ENCODE measurements around the gene POF1B. TPM values are rescaled to one million over a fixed set of nuclear protein-coding genes. Genes with fewer than 3 reads are reported as not detected.
A peak's percentile ranks its signal among the peaks of the same experiment; 100 is the strongest.
"Not testable (repeated sequence)": the region's sequence is repeated elsewhere in the genome, so short reads cannot be mapped to it uniquely, and the experiment has no call there.

POF1B gene
- total RNA-seq, 1 experiment from 2014 or later = 28.6 TPM

- Histone ChIP-seq H3K4me3 (ENCODE audit: low read depth, low read length) (no peak overlapping the region), H3K4me1 (no peaks in the 10 kb centered on the region), H3K36me3 (ENCODE audit: control insufficient read depth, insufficient read depth, low read length) (peaks cover 5% of the 10 kb centered on the region), H3K9me3 (no peaks in the 10 kb centered on the region), H3K27me3 (replicated peaks; ENCODE audit: control insufficient read depth, insufficient read depth, low read length) (no peaks in the 10 kb centered on the region)
- no peak overlapping the region for H3K4me3 Mint-ChIP-seq (ENCODE audit: unreplicated experiment)
- no peaks in the 10 kb centered on the region for H3K27me3 Mint-ChIP-seq (ENCODE audit: insufficient read depth, unreplicated experiment)
- POLR2A ChIA-PET = no interaction called here
- no TSS peak for BruUV-seq (replicated peaks)
- intact Hi-C loops (cut with micrococcal nuclease; ENCODE audit: unreplicated experiment) = no loop called here
- CTCF ChIA-PET = no interaction called here
- H3K4me1 Mint-ChIP-seq (ENCODE audit: low read depth, unreplicated experiment) = no peaks in the 10 kb centered on the region
- no peak for DNase-seq
- no peak for TF ChIP-seq CTCF (IDR thresholded peaks at IDR 0.05; ENCODE audit: insufficient read depth in 1 of 2, low read depth in 1 of 2, low read length in 1 of 2, severe bottlenecking in 1 of 2, unreplicated experiment in 1 of 2)
- H3K36me3 Mint-ChIP-seq (ENCODE audit: insufficient read depth, unreplicated experiment) = peaks cover 27% of the 10 kb centered on the region
- H3K9me3 Mint-ChIP-seq (ENCODE audit: unreplicated experiment) = peaks cover 13% of the 10 kb centered on the region
- H3K27ac Mint-ChIP-seq (ENCODE audit: unreplicated experiment) = no peak overlapping the region
Observed at GRCh38 chrX:85326234-85327059, 53.0 kb downstream of the POF1B start.

GRCh38 chrX:85311348-85311747, 68.1 kb downstream of the POF1B start:
- H3K4me3 Mint-ChIP-seq (ENCODE audit: unreplicated experiment); H3K4me1 Mint-ChIP-seq (ENCODE audit: low read depth, unreplicated experiment); H3K27me3 Mint-ChIP-seq (ENCODE audit: insufficient read depth, unreplicated experiment); CTCF ChIA-PET; H3K36me3 ChIP-seq (ENCODE audit: control insufficient read depth, insufficient read depth, low read length); intact Hi-C loops (cut with micrococcal nuclease; ENCODE audit: unreplicated experiment); H3K27me3 ChIP-seq (replicated peaks; ENCODE audit: control insufficient read depth, insufficient read depth, low read length); H3K9me3 ChIP-seq; POLR2A ChIA-PET; H3K27ac Mint-ChIP-seq (ENCODE audit: unreplicated experiment); H3K4me1 ChIP-seq; H3K4me3 ChIP-seq (ENCODE audit: low read depth, low read length); DNase-seq; H3K9me3 Mint-ChIP-seq (ENCODE audit: unreplicated experiment); BruUV-seq (replicated peaks): not testable (repeated sequence)
- peaks cover 27% of the 10 kb centered on the region for H3K36me3 Mint-ChIP-seq (ENCODE audit: insufficient read depth, unreplicated experiment)

GRCh38 chrX:85309717-85310116, 69.7 kb downstream of the POF1B start:
- H3K36me3 Mint-ChIP-seq (ENCODE audit: insufficient read depth, unreplicated experiment) = peaks cover 27% of the 10 kb centered on the region
- Histone ChIP-seq H3K4me1 (no peaks in the 10 kb centered on the region), H3K9me3 (no peaks in the 10 kb centered on the region), H3K36me3 (ENCODE audit: control insufficient read depth, insufficient read depth, low read length) (no peaks in the 10 kb centered on the region), H3K27me3 (replicated peaks; ENCODE audit: control insufficient read depth, insufficient read depth, low read length) (no peaks in the 10 kb centered on the region), H3K4me3 (ENCODE audit: low read depth, low read length) (no peak overlapping the region)
- CTCF ChIA-PET = interaction anchor here (1.2 kb wide), 1 partner anchor 199 kb away, joined by 6 read pairs; no protein-coding TSS in a partner anchor
- POLR2A ChIA-PET = no interaction called here
- no TSS peak for BruUV-seq (replicated peaks)
- H3K4me1 Mint-ChIP-seq (ENCODE audit: low read depth, unreplicated experiment) = no peaks in the 10 kb centered on the region
- H3K9me3 Mint-ChIP-seq (ENCODE audit: unreplicated experiment) = no peaks in the 10 kb centered on the region
- no peaks in the 10 kb centered on the region for H3K27me3 Mint-ChIP-seq (ENCODE audit: insufficient read depth, unreplicated experiment)
- intact Hi-C loops (cut with micrococcal nuclease; ENCODE audit: unreplicated experiment) = loop anchor here (1.0 kb wide), 1 partner anchor 198 kb away; no protein-coding TSS in a partner anchor
- H3K27ac Mint-ChIP-seq (ENCODE audit: unreplicated experiment) = no peak overlapping the region
- peak in 1 of 2 experiments; percentile 3 for DNase-seq
- TF ChIP-seq CTCF (IDR thresholded peaks at IDR 0.05; ENCODE audit: insufficient read depth in 1 of 2, low read depth in 1 of 2, low read length in 1 of 2, severe bottlenecking in 1 of 2, unreplicated experiment in 1 of 2) = no peak
- H3K4me3 Mint-ChIP-seq (ENCODE audit: unreplicated experiment) = no peak overlapping the region
